ENCODE data around the gene SYNE3. TPM values are rescaled to one million over a fixed set of nuclear protein-coding genes. Genes with fewer than 3 reads are reported as not detected.

Gene SYNE3
- total and polyA plus RNA-seq, 9 of the 15 experiments (the other 6 are each of a cell fraction or from before 2014, with no cell fraction given), result 0.04 to 3.1 (median 0.55) TPM

GRCh38 chr14:95553141-95553540 lies 36.7 kb upstream of the SYNE3 start:
- Histone ChIP-seq H3K36me3 (ENCODE audit: control insufficient read depth, insufficient read depth, low read length) (no peaks in the 10 kb centered on the region), H3K27me3 (ENCODE audit: control insufficient read depth in 2 of 2, insufficient read depth in 2 of 2, low read length in 2 of 2) (no peaks in the 10 kb centered on the region), H3K9me3 (replicated peaks; ENCODE audit: control insufficient read depth, insufficient read depth, low read depth, low read length) (no peaks in the 10 kb centered on the region), H3K9me1 (ENCODE audit: control insufficient read depth, insufficient read depth, low read length) (no peaks in the 10 kb centered on the region), H3K4me3 (no peak overlapping the region), H3K9ac (ENCODE audit: insufficient read depth in 1 of 2, low read depth in 2 of 2, low read length in 2 of 2) (no peak overlapping the region), H3K4me2 (ENCODE audit: insufficient read depth, low read length) (no peak overlapping the region), H2AFZ (ENCODE audit: low read depth, low read length) (no peak overlapping the region), H3K79me2 (ENCODE audit: control insufficient read depth, insufficient read depth, low read length) (no peaks in the 10 kb centered on the region), H4K20me1 (replicated peaks; ENCODE audit: control insufficient read depth, insufficient read depth, low read length) (no peaks in the 10 kb centered on the region), H3K27ac (ENCODE audit: extremely low read depth, low read depth, low read length) (no peak overlapping the region), H3K4me1 (replicated peaks in 1 of 2; ENCODE audit: control insufficient read depth in 2 of 2, insufficient read depth in 2 of 2, low read length in 2 of 2) (no peaks in the 10 kb centered on the region; a peak in 1 of 5 replicates)
- WGBS (ENCODE audit: insufficient coverage, low coverage, missing lambda C conversion rate), result 39% methylated on average over 6 of the region's 7 CpGs
- ChIA-PET POLR2A (no interaction called here), CTCF (ENCODE audit: low intra/inter-chr PET ratio) (no interaction called here)
- no peak for FAIRE-seq
- DNase-seq (ENCODE audit: extremely low read depth in 1 of 4, low spot score in 3 of 4), result no peak
- intact Hi-C loops (cut with micrococcal nuclease), result no loop called here
- in situ Hi-C loops (cut with MboI), result loop anchor here (25.0 kb wide), 2 partner anchors 709 to 859 kb away; partner anchors contain the start of gene BDKRB1
- no peak for TF ChIP-seq KLF1 (tag; IDR thresholded peaks at IDR 0.05)
- TF ChIP-seq MTF1 (CRISPR knock-in tag; IDR thresholded peaks at IDR 0.05; ENCODE audit: borderline replicate concordance), result no peak
- TF ChIP-seq STAT5A (IDR thresholded peaks at IDR 0.05; ENCODE audit: borderline replicate concordance, low read length), result no peak
- TF ChIP-seq USF2 (CRISPR knock-in tag; IDR thresholded peaks at IDR 0.05), result no peak
- no peak for TF ChIP-seq NR0B1 (IDR thresholded peaks at IDR 0.05; ENCODE audit: partially characterized antibody)
- TF ChIP-seq, protein P1, sequence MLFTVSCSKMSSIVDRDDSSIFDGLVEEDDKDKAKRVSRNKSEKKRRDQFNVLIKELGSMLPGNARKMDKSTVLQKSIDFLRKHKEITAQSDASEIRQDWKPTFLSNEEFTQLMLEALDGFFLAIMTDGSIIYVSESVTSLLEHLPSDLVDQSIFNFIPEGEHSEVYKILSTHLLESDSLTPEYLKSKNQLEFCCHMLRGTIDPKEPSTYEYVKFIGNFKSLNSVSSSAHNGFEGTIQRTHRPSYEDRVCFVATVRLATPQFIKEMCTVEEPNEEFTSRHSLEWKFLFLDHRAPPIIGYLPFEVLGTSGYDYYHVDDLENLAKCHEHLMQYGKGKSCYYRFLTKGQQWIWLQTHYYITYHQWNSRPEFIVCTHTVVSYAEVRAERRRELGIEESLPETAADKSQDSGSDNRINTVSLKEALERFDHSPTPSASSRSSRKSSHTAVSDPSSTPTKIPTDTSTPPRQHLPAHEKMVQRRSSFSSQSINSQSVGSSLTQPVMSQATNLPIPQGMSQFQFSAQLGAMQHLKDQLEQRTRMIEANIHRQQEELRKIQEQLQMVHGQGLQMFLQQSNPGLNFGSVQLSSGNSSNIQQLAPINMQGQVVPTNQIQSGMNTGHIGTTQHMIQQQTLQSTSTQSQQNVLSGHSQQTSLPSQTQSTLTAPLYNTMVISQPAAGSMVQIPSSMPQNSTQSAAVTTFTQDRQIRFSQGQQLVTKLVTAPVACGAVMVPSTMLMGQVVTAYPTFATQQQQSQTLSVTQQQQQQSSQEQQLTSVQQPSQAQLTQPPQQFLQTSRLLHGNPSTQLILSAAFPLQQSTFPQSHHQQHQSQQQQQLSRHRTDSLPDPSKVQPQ (CRISPR knock-in tag; IDR thresholded peaks at IDR 0.05; ENCODE audit: borderline replicate concordance), result no peak
- ATAC-seq, result no peak
- BruUV-seq (replicated peaks), result no TSS peak
